HepG2 (cell line): ENCODE data around the gene GLUD1. TPM values are rescaled to one million over a fixed set of nuclear protein-coding genes. Genes with fewer than 3 reads are reported as not detected.

Source experiments
- AGO2 ChIP-seq: fragments of 200-400 bp; formaldehyde crosslinking; optimal IDR thresholded peaks from 2 replicates; pipeline ENCODE3; 2017; ENCODE audit warnings: mild to moderate bottlenecking, low read depth, low read length, moderate library complexity
- ARID2 ChIP-seq: sonication (generic); formaldehyde crosslinking; IDR thresholded peaks from 2 replicates; pipeline ENCODE4 v1.8.1; 2022; ENCODE audit warnings: mild to moderate bottlenecking, missing genetic modification reagents, borderline replicate concordance
- CENPT ChIP-seq: sonication (generic); formaldehyde crosslinking; IDR thresholded peaks from 2 replicates; pipeline ENCODE4 v1.8.0; 2022; ENCODE audit warnings: low read depth, mild to moderate bottlenecking, moderate library complexity, missing genetic modification reagents
- ETV5 ChIP-seq: IDR thresholded peaks from 2 replicates; pipeline ENCODE4 v1.6.1; 2018; ENCODE audit warnings: missing biosample characterization, missing genetic modification reagents, inconsistent platforms, borderline replicate concordance
- FOXA1 ChIP-seq, 2 experiments: fragments of 450-650 bp in 1 of 2; sonication (generic) in 1 of 2; formaldehyde crosslinking in 1 of 2; IDR thresholded peaks; 2 replicates each; pipeline versions ENCODE4 v1.4.0 to v1.6.1; 2016 to 2020; ENCODE audit warnings: missing genetic modification reagents in 1 of 2
- IKZF5 ChIP-seq: IDR thresholded peaks from 2 replicates; pipeline ENCODE4 v1.6.1; 2018; ENCODE audit warnings: missing genetic modification reagents, mild to moderate bottlenecking, missing compliant biosample characterization
- NCOA2 ChIP-seq: sonication (generic); formaldehyde crosslinking; IDR thresholded peaks from 2 replicates; pipeline ENCODE4 v1.8.0; 2022; ENCODE audit warnings: inconsistent platforms
- NFE2L1 ChIP-seq: sonication (generic); formaldehyde crosslinking; IDR thresholded peaks from 2 replicates; pipeline ENCODE4 v1.4.0; 2020; ENCODE audit warnings: missing genetic modification reagents, mild to moderate bottlenecking, borderline replicate concordance
- NFIC ChIP-seq: IDR thresholded peaks from 2 replicates; pipeline ENCODE4 v1.6.1; 2012; ENCODE audit warnings: mild to moderate bottlenecking, low read length, inconsistent platforms
- NPAS2 ChIP-seq: sonication (generic); formaldehyde crosslinking; IDR thresholded peaks from 2 replicates; pipeline ENCODE4 v1.8.0; 2022; ENCODE audit warnings: mild to moderate bottlenecking, missing genetic modification reagents, borderline replicate concordance
- RXRB ChIP-seq: IDR thresholded peaks from 2 replicates; pipeline ENCODE4 v1.6.1; 2016; ENCODE audit warnings: borderline replicate concordance, missing genetic modification reagents, missing compliant biosample characterization
- SMAD9 ChIP-seq: sonication (generic); formaldehyde crosslinking; IDR thresholded peaks from 2 replicates; pipeline ENCODE4 v1.5.1; 2020; ENCODE audit warnings: mild to moderate bottlenecking, missing genetic modification reagents
- ZFP36L2 ChIP-seq: sonication (generic); formaldehyde crosslinking; IDR thresholded peaks from 2 replicates; pipeline ENCODE4 v1.4.0; 2020; ENCODE audit warnings: missing genetic modification reagents
- ZNF512 ChIP-seq: sonication (generic); formaldehyde crosslinking; IDR thresholded peaks from 2 replicates; pipeline ENCODE4 v1.4.0; 2020; ENCODE audit warnings: mild to moderate bottlenecking, missing genetic modification reagents
- ZNF572 ChIP-seq: sonication (generic); formaldehyde crosslinking; IDR thresholded peaks from 2 replicates; pipeline ENCODE4 v1.5.1; 2020; ENCODE audit warnings: mild to moderate bottlenecking, missing genetic modification reagents
- ZNF703 ChIP-seq: sonication (generic); formaldehyde crosslinking; IDR thresholded peaks from 2 replicates; pipeline ENCODE4 v1.5.1; 2020; ENCODE audit warnings: missing genetic modification reagents, mild to moderate bottlenecking, moderate library complexity, borderline replicate concordance
- polyA plus RNA-seq, 8 experiments: library from polyadenylated mRNA; depleted of rRNA in 3 of 8; stranded (reverse) in 7 of 8; unstranded in 1 of 8; fragments of >200 nt; fragmentation: Illumina TruSeq in 4 of 8; extraction: Trizol in 4 of 8; gene quantifications; 2 replicates each; pipeline versions ENCODE4 v1.2.1 to v1.2.3, GENCODE V29; 2011 to 2016; ENCODE audit warnings: low read depth in 4 of 8, missing spikeins in 1 of 8, mixed read lengths in 1 of 8; ENCODE audit not compliant: insufficient read depth in 1 of 8
- total RNA-seq, 5 experiments: library from RNA; depleted of rRNA; stranded (reverse); fragments of >200 nt; fragmentation: Illumina TruSeq; extraction: Trizol; gene quantifications; 2 replicates each; pipeline ENCODE4 v1.2.3, GENCODE V29; 2016; ENCODE audit warnings: low read depth in 1 of 5
- TF ChIP-seq, protein P1 (sequence below): IDR thresholded peaks from 2 replicates; pipeline ENCODE4 v1.6.1; 2016; ENCODE audit warnings: low read depth, missing genetic modification reagents, missing compliant biosample characterization
- TF ChIP-seq, protein P2 (sequence below): sonication (generic); formaldehyde crosslinking; IDR thresholded peaks from 2 replicates; pipeline ENCODE4 v1.5.0; 2020; ENCODE audit warnings: missing genetic modification reagents, mild to moderate bottlenecking, borderline replicate concordance

The GLUD1 gene
- total and polyA plus RNA-seq, 2 of the 13 experiments (the other 11 are each of a cell fraction or from before 2014, with no cell fraction given) = 301 to 798 TPM

GRCh38 chr10:87095236-87095945 is 748 bp upstream of the GLUD1 start (continued):
- TF ChIP-seq, protein P1, sequence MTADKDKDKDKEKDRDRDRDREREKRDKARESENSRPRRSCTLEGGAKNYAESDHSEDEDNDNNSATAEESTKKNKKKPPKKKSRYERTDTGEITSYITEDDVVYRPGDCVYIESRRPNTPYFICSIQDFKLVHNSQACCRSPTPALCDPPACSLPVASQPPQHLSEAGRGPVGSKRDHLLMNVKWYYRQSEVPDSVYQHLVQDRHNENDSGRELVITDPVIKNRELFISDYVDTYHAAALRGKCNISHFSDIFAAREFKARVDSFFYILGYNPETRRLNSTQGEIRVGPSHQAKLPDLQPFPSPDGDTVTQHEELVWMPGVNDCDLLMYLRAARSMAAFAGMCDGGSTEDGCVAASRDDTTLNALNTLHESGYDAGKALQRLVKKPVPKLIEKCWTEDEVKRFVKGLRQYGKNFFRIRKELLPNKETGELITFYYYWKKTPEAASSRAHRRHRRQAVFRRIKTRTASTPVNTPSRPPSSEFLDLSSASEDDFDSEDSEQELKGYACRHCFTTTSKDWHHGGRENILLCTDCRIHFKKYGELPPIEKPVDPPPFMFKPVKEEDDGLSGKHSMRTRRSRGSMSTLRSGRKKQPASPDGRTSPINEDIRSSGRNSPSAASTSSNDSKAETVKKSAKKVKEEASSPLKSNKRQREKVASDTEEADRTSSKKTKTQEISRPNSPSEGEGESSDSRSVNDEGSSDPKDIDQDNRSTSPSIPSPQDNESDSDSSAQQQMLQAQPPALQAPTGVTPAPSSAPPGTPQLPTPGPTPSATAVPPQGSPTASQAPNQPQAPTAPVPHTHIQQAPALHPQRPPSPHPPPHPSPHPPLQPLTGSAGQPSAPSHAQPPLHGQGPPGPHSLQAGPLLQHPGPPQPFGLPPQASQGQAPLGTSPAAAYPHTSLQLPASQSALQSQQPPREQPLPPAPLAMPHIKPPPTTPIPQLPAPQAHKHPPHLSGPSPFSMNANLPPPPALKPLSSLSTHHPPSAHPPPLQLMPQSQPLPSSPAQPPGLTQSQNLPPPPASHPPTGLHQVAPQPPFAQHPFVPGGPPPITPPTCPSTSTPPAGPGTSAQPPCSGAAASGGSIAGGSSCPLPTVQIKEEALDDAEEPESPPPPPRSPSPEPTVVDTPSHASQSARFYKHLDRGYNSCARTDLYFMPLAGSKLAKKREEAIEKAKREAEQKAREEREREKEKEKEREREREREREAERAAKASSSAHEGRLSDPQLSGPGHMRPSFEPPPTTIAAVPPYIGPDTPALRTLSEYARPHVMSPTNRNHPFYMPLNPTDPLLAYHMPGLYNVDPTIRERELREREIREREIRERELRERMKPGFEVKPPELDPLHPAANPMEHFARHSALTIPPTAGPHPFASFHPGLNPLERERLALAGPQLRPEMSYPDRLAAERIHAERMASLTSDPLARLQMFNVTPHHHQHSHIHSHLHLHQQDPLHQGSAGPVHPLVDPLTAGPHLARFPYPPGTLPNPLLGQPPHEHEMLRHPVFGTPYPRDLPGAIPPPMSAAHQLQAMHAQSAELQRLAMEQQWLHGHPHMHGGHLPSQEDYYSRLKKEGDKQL = peak; percentile 29; the same call in 1 of the 2 replicates
- TF ChIP-seq CENPT (CRISPR knock-in tag) (peak; percentile 82; the same call in 1 of the 2 replicates), NFE2L1 (no peak), ZNF703 (CRISPR knock-in tag) (no peak), NFIC (0 out of 2 replicates have a peak, but pooled peaks have one; percentile 49), FOXA1 (IDR thresholded peaks at IDR 0.05) (no peak), FOXA1 (CRISPR knock-in tag; IDR thresholded peaks at IDR 0.05) (peak; percentile 20; the same call in 1 of the 2 replicates), SMAD9 (CRISPR knock-in tag) (no peak), ETV5 (CRISPR knock-in tag) (peak; percentile 75), ZNF512 (no peak), RXRB (CRISPR knock-in tag) (peak; percentile 66), ZFP36L2 (no peak), NCOA2 (CRISPR knock-in tag) (peak; percentile 57; the same call in 1 of the 2 replicates), ZNF572 (CRISPR knock-in tag) (no peak), IKZF5 (CRISPR knock-in tag) (no peak), ARID2 (peak; percentile 55; the same call in 1 of the 2 replicates), NPAS2 (CRISPR knock-in tag) (no peak), AGO2 (peak; percentile 89)
- TF ChIP-seq, protein P2, sequence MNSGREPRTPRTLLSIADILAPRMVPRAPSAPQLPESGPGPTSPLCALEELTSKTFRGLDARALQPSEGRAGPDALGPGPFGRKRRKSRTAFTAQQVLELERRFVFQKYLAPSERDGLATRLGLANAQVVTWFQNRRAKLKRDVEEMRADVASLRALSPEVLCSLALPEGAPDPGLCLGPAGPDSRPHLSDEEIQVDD (CRISPR knock-in tag) = peak; percentile 51; the same call in 1 of the 2 replicates
